Fibroblast of skin of scalp (primary cell): Measurements from ENCODE around the gene WARS2.

Source experiments
- DNase-seq: peaks from one replicate; pipeline ENCODE4 v3.0.0-alpha.2; 2013

WARS2 gene

DNA sequence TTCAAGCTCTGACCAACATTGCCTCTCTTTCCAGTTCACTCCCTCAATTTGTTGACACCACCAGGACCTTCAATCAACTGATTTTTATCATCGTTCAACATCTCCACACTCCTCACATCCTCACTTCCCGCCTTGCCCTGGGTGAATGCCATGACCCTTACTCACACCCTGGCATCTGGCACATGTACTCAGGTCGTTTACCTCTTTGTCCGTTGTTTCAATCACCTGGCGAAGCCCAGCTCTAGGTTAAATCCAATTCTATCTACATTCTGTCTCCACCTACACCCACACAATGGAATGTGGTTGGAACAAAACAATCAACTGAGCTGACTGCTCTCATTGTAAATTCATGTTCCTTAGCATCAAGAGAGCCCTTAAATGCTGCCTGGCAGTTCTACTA lies 128.1 kb downstream of the WARS2 start:
- DNase-seq = no peak

DNA sequence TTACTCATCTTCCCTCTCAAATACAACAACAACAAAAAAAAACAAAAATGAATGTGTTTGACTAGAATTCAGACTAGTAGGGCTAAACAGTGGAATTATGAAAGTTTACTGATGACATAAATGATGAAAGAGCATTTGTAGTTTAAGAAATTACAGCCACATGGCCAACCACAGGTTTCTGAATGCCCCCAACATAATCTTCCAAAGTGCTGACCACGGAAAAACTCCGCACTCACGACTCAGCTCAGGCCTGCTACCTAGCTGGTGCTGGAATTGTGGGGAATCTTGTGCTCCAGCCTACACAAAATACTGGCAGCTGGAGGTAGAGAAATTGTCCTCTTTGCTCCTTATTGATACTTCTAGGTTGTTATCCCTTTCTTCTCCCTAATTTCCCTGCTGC lies 128.7 kb downstream of the WARS2 start:
- peak; percentile 73 for DNase-seq

DNA sequence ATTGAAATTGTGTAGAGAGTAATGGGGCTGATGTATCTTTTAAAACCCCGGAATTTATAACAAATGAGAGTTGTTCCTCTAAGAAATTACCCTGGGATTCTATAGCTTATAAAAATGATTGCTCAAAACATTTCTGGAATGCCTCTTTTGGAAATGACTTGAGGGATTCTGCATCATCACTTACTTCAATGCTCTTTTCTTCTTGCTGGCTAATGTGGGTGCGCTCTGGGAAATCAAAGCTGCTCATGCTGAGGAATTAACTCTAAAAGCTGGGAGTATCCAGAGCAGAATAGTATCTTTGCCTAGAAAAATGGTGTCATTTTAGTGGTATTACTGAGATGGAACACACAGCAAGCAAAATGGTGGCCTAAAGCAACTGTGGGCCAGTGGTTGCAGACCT lies 129.3 kb downstream of the WARS2 start:
- peak; percentile 67 for DNase-seq

DNA sequence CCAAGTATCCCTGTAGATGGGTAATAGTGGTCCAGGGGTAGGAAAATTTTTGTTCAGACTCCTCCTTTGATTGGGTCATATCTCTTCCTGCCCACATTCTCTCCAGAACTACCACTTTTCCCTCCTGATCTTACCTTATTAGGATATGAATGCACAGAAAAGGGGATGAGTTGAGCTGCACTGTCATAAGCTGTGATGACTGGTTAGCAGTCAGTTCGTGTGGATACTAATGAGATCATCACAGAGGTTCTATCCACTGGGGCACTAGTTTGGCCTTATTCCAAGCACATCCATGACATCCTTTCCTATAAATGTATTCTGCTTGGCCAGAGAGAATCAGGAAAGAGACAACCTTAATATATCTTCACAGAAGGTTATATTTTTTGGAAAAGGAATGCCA lies 130.3 kb downstream of the WARS2 start:
- peak; percentile 91 for DNase-seq

DNA sequence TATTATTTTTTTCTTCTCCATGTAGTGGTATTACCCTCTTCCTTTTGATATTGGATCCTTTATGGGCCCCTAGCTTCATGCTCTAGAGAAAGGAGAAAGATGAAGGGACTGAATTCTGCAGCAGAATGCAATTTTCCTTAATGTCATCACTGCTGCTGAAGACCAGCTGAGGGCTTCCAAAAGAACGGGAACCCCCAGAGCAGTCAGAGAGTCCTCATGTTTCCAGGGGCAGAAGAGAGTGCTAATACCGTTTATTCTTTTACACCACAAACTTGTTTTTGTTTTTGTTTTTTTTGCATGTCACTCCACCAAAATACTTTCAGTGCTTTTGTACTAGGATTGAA lies 131.2 kb downstream of the WARS2 start:
- DNase-seq = no peak

DNA sequence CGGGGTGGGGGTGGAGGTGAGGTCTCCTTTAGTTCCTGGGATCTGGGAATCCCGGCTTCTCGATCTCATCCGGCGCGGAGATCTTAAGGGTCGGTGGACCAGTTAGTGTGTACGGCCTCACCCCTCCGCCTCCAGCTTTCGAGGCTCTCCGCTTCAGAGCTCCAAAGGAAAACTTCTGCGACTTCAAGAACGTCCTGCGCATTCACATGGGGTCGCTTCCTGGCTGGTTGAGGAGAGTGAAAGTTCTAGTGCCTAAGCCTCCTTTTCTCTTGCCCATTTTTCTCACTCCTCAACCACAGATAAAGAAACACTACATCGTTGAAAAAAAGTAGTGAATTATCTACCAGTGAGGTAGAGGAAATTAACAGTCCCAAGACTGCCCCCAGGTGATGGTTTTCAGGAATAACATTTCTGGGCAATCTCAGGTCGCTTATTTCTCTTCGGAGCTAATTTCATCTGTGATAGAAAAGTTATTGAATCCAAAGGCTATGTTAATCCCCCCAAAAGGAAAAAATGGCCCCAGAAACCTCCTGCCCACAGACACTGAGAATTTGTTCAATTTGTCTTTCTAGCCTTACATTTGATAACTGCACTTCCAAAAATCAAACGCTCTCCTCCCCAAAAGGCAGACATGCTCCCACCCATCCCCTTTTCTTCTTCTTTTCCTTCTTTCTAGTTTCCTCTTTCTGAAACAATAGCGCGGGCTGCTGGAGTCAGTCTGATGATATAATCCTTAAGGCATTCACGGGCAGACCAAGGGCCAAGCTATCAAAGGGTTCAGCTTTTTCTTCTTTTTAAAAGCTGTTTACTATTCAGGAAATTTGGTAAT lies 131.8 kb downstream of the WARS2 start:
- DNase-seq = peak; percentile 87

DNA sequence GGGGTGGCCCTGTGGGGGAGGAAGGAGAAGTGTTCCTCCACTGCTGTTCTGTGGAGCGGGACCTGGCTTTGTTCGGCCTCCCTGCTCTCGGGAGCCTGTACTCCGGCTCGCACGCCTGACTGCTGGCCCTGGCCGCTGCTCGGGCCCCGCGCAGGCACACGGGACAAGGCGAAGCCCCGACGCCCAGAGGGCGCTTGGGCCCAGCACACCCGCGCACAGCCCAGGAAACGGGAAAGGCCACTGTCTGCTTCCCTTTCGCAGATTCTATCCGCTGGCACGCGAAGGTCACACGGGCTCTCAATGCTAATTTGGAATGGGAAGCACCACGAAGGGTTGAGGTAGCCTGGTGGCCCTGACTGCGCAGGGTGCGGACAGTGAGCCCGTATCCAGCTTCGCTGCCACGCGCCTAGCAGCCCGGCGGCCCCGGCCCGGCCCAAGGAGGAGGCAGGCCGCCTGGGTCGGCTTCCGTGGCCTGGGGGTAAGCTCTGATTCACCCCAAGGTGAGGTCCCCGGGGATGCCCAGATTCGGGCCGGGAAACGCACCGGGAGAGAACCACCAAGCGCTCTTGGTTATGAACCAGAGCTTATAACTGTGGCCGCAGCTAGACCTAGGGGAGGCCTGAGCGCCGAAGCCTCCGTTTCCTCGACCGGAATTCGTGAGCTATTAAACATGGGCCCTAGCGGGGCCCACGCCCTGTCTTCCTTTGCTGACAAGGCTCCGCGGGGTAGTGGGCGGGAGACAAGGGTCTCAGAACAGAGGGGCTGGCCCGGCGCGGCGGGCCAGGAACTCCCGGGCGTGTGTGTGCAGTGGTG lies 132.6 kb downstream of the WARS2 start:
- DNase-seq = no peak

DNA sequence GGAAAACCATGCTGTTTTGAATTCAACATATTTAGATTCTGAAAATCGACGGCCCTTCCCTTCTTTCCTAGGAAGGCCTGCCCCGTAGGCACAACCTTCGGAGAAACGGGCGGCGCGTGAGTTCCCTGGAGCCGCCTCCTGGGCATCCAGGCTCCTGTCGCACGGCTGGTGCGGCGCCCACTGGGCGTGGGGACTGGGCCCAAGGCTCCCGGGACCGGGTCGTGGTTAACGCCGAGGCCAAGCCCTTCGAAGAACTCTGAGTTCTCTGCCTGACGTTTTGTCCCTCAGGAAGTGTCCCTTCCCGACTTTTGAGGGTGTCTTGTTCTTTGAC lies 133.1 kb downstream of the WARS2 start:
- DNase-seq = no peak

DNA sequence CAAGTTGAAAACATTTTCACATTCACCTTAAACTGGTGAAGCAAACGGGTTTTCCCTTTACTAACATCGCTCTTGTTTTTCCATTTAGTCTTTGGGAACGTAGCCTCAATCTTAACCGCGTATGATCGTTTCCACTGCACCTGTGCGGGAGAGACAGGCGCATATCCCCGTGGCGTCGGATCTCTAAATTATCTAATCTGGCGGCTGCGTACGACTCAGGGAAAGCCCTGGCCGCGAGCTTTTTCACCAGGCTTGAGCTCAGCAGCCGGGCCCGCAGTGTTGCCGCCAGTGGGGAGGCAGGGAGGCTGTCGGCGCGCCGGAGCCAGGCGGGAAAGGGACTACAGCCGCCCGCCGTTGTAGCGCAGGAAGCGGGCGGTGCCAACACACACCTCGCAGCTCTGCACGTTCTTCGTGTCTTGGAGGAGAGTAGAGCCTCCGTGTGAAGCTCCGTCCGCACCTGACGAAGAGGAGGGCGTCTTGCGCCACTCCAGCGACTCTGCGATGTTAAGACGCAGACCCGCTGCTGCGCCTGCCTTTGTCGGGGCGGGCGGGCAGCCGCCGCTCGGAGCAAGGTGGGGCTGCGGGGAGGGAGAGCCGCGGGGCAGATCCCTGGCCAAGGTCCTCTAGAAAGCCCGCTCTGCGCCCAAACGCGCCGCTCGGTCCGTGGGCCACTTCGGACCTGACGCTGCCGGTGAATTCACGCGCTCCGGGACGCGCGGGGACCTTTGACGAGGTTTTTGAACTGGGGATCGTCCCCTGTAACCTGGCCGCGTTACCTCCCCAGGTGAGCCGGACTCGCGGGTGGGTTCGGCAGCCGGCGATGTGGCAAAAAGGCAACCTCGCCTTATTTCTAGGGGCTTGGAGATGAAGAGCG lies 133.8 kb downstream of the WARS2 start:
- DNase-seq = no peak

DNA sequence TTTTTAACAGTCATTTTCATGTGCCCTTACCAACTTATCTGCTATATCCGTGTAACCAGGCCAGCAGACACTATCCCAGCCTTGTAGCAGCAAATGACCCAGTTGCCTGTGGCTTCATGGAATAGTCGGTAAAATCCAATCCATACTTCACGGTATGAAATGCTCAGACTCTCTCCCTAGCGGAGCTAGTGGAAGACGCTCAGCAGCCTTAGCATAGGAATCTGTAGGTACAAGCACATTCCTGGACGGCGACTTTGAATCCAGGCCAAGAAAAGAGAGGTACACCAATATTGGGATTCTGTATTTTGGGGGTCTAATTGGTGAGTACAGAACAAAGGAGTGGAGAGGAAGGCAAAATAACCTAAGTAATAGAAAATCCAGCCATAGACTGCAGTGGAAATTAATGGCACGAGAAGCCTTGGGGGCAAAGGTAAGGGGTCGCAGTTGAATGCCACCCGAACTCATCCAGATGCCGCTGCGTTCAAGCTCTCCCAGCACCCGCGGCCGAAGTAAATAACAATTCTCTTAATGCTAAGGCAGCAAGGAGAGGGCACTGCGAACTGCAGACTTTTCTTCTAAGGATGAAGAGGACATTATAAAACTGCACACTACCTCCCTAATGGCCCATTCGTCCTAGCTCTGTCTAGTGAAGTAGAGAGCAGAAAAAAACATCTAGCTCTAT lies 134.6 kb downstream of the WARS2 start:
- no peak for DNase-seq

DNA sequence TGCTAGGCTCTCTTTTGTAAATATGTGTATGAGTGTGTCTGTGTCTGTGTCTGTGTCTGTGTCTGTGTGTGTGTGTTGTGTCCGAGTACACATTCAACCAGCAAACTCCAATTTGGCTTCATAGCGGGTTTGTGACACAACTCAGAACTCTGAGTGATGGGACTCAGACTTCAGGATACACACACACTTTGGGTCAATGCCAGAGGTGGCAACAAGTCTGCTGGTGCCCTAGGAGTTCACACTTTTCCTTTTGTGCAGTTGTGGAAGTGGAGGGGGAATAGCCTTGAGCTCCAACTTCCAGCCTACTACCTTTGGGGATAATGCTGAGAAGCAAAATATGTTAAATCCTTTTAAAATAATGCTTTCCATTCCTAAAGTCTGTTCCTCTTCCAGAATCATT lies 135.7 kb downstream of the WARS2 start:
- DNase-seq = no peak

DNA sequence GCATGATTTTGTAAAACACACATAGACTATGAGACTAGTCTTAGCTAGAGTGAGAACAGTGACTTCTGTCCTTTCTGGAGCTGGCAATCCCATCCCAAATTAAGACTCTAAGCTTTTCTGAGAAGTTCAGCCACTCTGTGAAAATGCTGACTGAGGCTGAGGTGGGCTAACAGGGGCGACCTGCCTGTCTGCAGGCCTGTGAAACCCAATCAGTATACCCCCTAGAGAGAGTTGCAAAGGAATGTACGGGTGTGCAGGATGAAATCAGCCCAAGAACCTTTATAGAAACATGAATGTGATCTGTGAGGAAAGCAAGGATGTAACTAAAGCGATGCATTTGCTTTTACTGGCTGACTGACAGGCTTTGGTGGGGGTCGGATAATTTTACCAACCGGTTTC lies 136.3 kb downstream of the WARS2 start:
- no peak for DNase-seq

DNA sequence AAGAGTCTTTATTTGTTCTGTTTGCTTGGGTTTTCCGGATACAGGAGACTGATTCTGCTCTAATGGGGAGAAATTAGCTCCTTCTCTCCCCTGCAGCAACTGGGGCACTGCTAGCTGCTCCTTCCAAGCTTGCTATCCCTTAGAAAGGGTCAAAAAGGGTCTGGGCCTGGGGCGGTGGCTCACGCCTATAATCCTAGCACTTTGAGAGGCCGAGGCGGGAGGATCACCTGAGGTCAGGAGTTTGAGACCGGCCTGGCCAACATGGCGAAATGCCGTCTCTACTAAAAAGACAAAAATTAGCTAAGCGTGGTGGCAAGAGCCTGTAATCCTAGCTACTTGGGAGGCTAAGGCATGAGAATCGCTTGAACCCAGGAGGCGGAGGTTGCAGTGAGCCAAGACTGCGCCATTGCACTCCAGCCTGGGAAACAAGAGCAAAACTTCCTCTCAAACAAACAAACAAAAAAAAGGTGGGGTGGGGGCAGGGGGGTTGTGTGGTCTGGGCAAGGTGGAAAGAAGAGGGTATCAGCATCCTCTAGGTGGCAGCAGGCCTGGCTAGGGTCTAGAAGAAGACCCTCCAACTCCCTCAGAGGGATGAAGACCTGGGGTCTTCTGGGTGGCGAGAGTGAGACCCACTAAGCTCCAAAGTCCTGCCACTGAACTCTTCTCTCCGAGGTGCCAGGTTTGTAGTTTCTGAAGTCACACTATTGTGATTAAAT lies 136.9 kb downstream of the WARS2 start:
- DNase-seq = no peak

DNA sequence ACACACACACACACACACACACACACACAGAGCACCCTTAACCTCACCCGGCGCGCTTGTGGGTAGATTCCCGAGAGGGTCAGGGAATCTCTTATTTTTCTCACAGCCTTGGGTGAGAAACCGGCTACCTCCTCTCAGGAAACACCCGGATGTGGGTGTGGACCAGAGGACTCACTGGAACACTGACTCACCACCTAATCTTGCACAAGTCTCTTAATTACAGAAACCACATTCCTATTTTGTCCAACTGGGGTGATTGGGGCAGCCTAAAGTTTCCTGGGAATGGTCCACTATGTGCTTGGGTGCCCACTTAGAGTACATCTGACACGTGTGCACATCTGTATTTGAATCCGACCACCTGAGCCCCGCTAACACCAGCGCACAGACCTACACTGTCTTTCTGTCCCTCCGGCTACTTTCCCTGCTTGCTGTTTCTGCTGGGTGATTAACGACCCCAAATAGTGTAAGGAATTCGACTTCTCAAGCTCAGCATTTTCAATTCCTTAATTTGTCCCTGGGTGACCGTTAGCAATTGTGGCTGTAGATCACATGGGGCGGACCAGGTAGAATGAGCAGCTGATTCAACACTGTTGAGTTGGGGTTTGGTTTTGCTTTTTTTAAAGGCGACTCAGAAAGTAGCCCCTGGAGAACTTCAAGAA lies 138.3 kb downstream of the WARS2 start:
- peak; percentile 94 for DNase-seq

DNA sequence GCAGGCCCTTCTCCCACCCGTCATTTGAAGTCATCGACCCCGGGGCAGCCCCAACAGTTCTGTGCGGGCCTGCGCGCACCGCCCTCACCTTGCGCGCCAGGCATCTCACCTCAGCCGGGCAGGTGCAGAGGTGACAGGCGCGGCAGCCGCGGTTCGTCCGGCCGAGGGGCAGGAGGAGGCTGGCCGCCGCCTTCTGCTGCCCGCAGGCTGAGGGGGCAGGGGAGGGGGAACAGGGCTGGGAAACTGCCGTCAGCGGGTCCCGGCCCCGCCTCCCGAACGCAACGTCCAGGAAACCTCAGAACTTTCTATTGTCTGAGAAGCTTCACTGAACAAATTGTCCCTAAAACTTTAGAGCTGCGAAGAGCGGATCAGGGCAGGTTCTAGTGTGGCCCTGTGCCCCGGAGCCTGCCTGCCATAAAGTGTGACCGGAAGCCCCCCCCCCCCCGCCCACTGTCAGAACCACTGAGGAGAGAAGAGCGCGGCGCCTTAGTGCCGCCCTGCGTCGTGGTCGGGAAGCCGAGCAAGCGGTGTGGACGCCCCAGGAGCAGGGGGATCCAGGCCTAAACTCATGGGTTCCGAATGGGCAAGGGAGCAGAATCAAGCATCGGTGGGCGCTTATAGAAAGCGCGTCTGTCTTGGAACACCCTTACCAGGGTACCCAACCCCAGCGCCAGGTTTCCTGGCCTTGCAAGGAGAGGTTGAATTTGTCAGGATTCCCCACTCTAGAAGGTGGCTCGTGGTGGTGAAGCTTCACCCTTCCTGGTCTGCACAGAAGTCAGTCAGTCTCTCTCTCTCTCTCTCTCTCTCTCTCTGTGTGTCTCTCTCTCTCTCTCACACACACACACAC lies 139.0 kb downstream of the WARS2 start:
- DNase-seq = no peak

DNA sequence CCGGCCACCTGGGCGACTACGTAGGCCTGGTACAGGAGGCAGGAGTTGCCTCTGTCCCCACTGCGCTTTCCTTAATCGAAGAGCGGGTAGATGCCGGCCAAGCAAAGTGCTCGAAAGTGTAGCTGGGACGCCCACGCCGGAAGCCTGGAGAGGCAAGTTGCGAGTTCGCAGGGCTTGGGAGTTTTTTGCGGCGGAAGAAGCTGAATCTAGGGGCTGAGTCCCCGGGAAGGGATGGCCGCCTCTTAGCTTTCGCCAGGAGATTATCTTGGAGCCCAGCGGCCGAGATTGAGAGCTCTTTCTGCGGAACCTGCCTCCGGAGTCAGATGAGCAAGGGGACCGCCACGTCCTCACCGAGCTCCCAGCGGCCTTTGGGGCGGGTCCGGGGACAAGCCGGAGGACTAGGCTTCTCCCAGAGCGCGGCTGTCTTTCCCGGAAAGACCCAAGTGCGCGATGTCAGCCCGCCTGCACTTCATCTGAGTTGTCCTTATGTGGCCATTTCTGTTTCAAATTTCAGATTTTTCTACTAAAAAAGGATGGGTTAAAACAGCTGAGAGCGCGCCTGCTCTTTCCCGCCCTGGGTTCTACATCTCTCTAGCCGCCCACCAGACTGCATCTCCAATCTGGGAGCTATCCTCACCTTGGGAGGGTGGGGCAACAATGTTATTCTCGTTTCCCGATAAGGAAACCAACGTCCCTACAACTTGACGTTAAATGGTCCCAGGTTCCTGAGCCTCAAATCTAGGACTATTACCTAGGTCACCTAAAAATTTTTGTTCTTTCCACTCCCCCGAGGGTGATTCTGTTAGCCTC lies 139.9 kb downstream of the WARS2 start:
- DNase-seq = no peak

DNA sequence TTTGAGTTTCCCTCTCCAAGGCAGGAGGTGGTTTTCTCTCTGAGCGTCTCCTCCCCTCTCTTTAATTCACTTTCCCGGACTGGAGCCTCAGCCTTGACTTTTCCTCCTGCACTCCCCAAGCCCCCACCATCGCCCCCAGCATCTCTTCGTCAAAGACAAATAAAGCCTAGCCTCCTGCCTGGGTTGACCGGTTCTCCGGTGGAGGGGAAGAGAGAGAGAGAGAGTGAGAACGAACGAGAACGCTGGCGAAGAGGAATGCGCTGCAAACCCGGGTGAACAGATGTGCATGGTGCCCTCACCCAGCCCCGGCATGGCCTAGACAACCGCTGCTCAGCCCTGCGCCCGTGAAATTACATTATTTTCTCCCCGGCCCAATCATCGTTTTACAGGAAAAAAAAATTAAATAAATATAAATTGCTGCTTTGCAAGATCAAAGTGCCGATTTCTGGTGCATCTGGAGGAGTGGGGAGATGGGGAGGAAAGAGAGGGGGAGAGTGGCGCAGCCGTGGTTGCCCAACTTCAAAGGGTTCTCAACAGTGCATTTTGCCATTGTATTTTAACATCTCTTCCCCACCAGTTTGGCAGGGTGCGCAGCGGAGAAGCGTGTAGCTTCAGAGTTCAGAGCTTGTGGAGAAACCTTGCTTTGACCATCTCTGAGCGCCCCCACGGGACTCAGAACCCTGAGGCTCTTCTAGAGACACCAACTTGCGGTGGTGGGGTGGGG lies 140.9 kb downstream of the WARS2 start:
- no peak for DNase-seq

DNA sequence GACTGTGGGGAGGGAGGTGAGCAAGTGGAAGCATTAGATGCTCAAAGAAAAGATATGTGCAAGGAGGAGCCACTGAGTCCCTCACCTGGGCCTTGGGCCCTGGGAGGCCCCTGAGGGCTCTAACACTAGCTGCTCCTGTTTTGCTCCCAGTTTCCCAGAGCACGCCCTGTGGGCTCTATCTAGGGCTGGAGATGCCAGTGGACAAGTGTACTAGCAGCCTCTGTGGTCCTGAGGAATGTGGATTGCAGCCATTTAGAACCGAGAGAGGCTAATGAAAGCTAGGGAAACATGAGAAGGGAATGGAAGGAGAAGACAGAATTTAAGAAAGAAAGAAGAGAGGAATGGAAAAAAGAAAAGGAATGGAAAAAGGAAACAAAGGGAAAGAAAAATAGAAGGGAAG lies 142.3 kb downstream of the WARS2 start:
- no peak for DNase-seq

DNA sequence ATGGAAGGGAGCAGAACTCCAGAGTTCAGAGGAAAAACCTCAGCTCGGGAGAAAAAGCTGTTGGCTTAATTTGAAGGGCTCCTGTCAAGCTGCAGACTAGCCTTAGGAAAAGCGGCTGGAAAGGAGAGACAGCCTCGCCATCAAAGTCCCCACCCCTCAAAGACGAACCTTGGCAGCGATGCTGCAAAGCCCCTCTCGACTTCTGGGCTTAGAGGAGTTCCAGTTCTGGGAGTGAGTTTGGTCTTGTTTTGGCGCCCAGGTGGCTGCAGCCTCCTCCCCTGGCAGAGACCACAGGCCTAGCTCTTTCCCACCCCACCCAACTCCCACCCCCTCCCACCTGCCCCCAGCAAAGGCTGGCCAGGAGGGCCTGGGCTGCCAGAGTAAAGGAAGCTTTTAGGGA lies 143.2 kb downstream of the WARS2 start:
- DNase-seq = no peak
